Motor neuron (in vitro differentiated cells): ENCODE data around the gene PAFAH1B1. TPM values are rescaled to one million over a fixed set of nuclear protein-coding genes. Genes with fewer than 3 reads are reported as not detected.

Source experiments
- ATAC-seq, 8 experiments: fragments of 200-7000 bp; cut with Tn5 transposase; replicated peaks in 6 of 8; 2 replicates each; pipeline ENCODE4 v1.8.0; 2021; ENCODE audit warnings: mild to moderate bottlenecking in 8 of 8, moderate library complexity in 8 of 8
- H3K27ac ChIP-seq, 2 donors: fragments of 250-450 bp; sonication (Bioruptor Pico); 2 replicates each; pipeline ENCODE4 v1.9.0; 2021; ENCODE audit warnings: antibody characterized with exemption in 2 of 2, mild to moderate bottlenecking in 2 of 2, moderate library complexity in 1 of 2
- H3K4me1 ChIP-seq, 2 donors: fragments of 250-450 bp; sonication (Bioruptor Pico); replicated peaks in 1 of 2; 2 replicates each; pipeline ENCODE4 v1.6.1; 2021; ENCODE audit warnings: antibody characterized with exemption in 2 of 2, mild to moderate bottlenecking in 2 of 2, moderate library complexity in 1 of 2
- H3K4me3 ChIP-seq, 5 donors: fragments of 250-450 bp; sonication (Bioruptor Pico); 2 replicates each; pipeline ENCODE4 v1.9.0; 2021; ENCODE audit warnings: antibody characterized with exemption in 5 of 5, mild to moderate bottlenecking in 5 of 5, moderate library complexity in 4 of 5
- WGBS, 10 experiments: fragments of 450-650 bp; shearing (Covaris generic); methylation state at CpG; one replicate each; pipeline ENCODE4 v1.0.0; 2022; 5-methylcytosine and 5-hydroxymethylcytosine counted together
- in situ Hi-C, 9 experiments: fragments of 400-800 bp; cut with MboI; loops; one replicate each; pipeline ENCODE4 v1.15.0; 2021; ENCODE audit warnings: low sequenced_read_pairs in 9 of 9, low pct_unique_long_range_greater_than_20kb in 2 of 9; ENCODE audit not compliant: unreplicated experiment in 9 of 9
- total RNA-seq, 8 experiments: library from RNA; unstranded; fragments of 300-600 nt; gene quantifications; 2 replicates each; pipeline versions ENCODE4 v1.2.3 to v1.2.4, GENCODE V29; 2022

PAFAH1B1 gene
- total RNA-seq, 8 experiments from 2014 or later, result 44.2 to 140 (median 95.0) TPM

- WGBS, 10 experiments, result 80 to 100% (median 93%) methylated on average over 1 to 5 of the region's 25 CpGs; no CpG with 5 or more reads in 4 of the 10 experiments
- H3K4me3 ChIP-seq, result no peak overlapping the region
- peaks cover 16 to 18% of the 10 kb centered on the region in 2 donors for H3K4me1 ChIP-seq
- ATAC-seq, result no peak
- in situ Hi-C loops, result no loop called here
- H3K27ac ChIP-seq, result no peak overlapping the region
Observed at GRCh38 chr17:2705888-2706795, 112.7 kb downstream of the PAFAH1B1 start.

- in situ Hi-C loops, result no loop called here
- no peak overlapping the region for H3K27ac ChIP-seq
- WGBS, 10 experiments, result 60 to 100% (median 86%) methylated on average over 1 to 4 of the region's 21 CpGs; no CpG with 5 or more reads in 6 of the 10 experiments
- ATAC-seq, result no peak
- H3K4me3 ChIP-seq, result no peak overlapping the region
- peaks cover 16 to 20% of the 10 kb centered on the region in 2 donors for H3K4me1 ChIP-seq
Observed at GRCh38 chr17:2706911-2707510, 113.6 kb downstream of the PAFAH1B1 start.

- in situ Hi-C loops, result no loop called here
- peak in 4 of 8 experiments; percentile 0 to 13 (median 2) for ATAC-seq
- Histone ChIP-seq H3K27ac (no peak overlapping the region), H3K4me3 (no peak overlapping the region), H3K4me1 (peaks cover 24 to 28% of the 10 kb centered on the region in 2 donors)
- WGBS, 10 experiments, result 17 to 100% (median 70%) methylated on average over 1 to 6 of the region's 13 CpGs; no CpG with 5 or more reads in 5 of the 10 experiments
Observed at GRCh38 chr17:2707721-2708584, 114.5 kb downstream of the PAFAH1B1 start.

- 67 to 80% methylated on average over 3 to 4 of the region's 21 CpGs; no CpG with 5 or more reads in 8 of the 10 experiments for WGBS, 10 experiments
- no peak overlapping the region for H3K27ac ChIP-seq
- ATAC-seq, result no peak
- in situ Hi-C loops, result no loop called here
- peaks cover 25 to 28% of the 10 kb centered on the region in 2 donors for H3K4me1 ChIP-seq
- H3K4me3 ChIP-seq, result no peak overlapping the region
Observed at GRCh38 chr17:2708585-2709182, 115.2 kb downstream of the PAFAH1B1 start.

- H3K4me3 ChIP-seq, result no peak overlapping the region
- 20 to 100% (median 68%) methylated on average over 1 to 4 of the region's 10 CpGs; no CpG with 5 or more reads in 5 of the 10 experiments for WGBS, 10 experiments
- in situ Hi-C loops, result no loop called here
- ATAC-seq, result peak in 1 of 8 experiments; percentile 13
- H3K4me1 ChIP-seq, result peaks cover 25 to 28% of the 10 kb centered on the region in 2 donors
- H3K27ac ChIP-seq, result no peak overlapping the region
Observed at GRCh38 chr17:2709183-2709661, 115.8 kb downstream of the PAFAH1B1 start.

GRCh38 chr17:2710071-2710802, 116.8 kb downstream of the PAFAH1B1 start:
- WGBS, 10 experiments, result 0 to 89% (median 25%) methylated on average over 3 to 5 of the region's 16 CpGs; no CpG with 5 or more reads in 5 of the 10 experiments
- Histone ChIP-seq H3K4me1 (peaks cover 25 to 28% of the 10 kb centered on the region in 2 donors), H3K27ac (no peak overlapping the region), H3K4me3 (peak overlapping the region; percentile 49 to 81 (median 52))
- in situ Hi-C loops, result no loop called here
- no peak for ATAC-seq

- Histone ChIP-seq H3K4me3 (peak overlapping the region; percentile 49 to 81 (median 52)), H3K4me1 (peaks cover 25 to 28% of the 10 kb centered on the region in 2 donors), H3K27ac (peak overlapping the region; percentile 2 to 12)
- ATAC-seq, result peak; percentile 3 to 26 (median 8)
- in situ Hi-C loops, result no loop called here
- 0 to 40% (median 5%) methylated on average over 1 to 13 of the region's 82 CpGs; no CpG with 5 or more reads in 6 of the 10 experiments for WGBS, 10 experiments
Observed at GRCh38 chr17:2710803-2711607, 117.6 kb downstream of the PAFAH1B1 start.

GRCh38 chr17:2711608-2712299, 118.3 kb downstream of the PAFAH1B1 start, which contains the start of gene CLUH:
Gene CLUH (minus strand): TSS chr17:2711764. CDS start chr17:2711661, 103 bp downstream.
- ATAC-seq, result peak; percentile 75 to 88 (median 86)
- in situ Hi-C loops, result no loop called here
- H3K4me1 ChIP-seq, result peaks cover 25 to 28% of the 10 kb centered on the region in 2 donors
- 0 to 83% (median 42%) methylated on average over 1 to 12 of the region's 76 CpGs; no CpG with 5 or more reads in 6 of the 10 experiments for WGBS, 10 experiments
- H3K4me3 ChIP-seq, result peak within 1 kb of the TSS; percentile 49 to 81 (median 52)
- H3K27ac ChIP-seq, result peak within 1 kb of the TSS; percentile 9 to 35

- 46 to 90% (median 87%) methylated on average over 2 to 23 of the region's 36 CpGs; no CpG with 5 or more reads in 3 of the 10 experiments for WGBS, 10 experiments
Observed at GRCh38 chr17:2712300-2713043, 119.0 kb downstream of the PAFAH1B1 start.

GRCh38 chr17:2713881-2714280, 120.4 kb downstream of the PAFAH1B1 start:
- Histone ChIP-seq H3K27ac (no peak overlapping the region), H3K4me1 (peaks cover 22 to 25% of the 10 kb centered on the region in 2 donors), H3K4me3 (no peak overlapping the region)
- in situ Hi-C loops, result no loop called here
- 80 to 100% (median 84%) methylated on average over 1 to 9 of the region's 9 CpGs; no CpG with 5 or more reads in 3 of the 10 experiments for WGBS, 10 experiments
- no peak for ATAC-seq

More at GRCh38 chr17:2712300-2713043, 119.0 kb downstream of the PAFAH1B1 start:
- Histone ChIP-seq H3K27ac (peak overlapping the region; percentile 9 to 35), H3K4me3 (peak overlapping the region; percentile 49 to 81 (median 52)), H3K4me1 (peaks cover 25 to 28% of the 10 kb centered on the region in 2 donors)
- peak in 6 of 8 experiments; percentile 0 to 5 (median 2) for ATAC-seq
- in situ Hi-C loops, result no loop called here
